DOHH2 (cell line): ENCODE results near the gene KIF26B.

ENCODE experiments used
- H3F3A ChIP-seq: fragments of 200-600 bp; sonication (generic), shearing (Covaris generic); 2 replicates; pipeline ENCODE4 v1.6.0; 2016; ENCODE audit warnings: antibody characterized with exemption, mild to moderate bottlenecking; ENCODE audit not compliant: control insufficient read depth, insufficient read depth
- H3K27ac ChIP-seq: fragments of 200-600 bp; sonication (generic); 2 replicates; pipeline ENCODE4 v1.5.1; 2014; ENCODE audit warnings: low read depth, mild to moderate bottlenecking, low read length, moderate library complexity
- H3K27me3 ChIP-seq: fragments of 200-600 bp; sonication (generic); 2 replicates; pipeline ENCODE4 v1.6.1; 2014; ENCODE audit warnings: mild to moderate bottlenecking, low read length, mixed read lengths; ENCODE audit not compliant: control insufficient read depth
- H3K36me3 ChIP-seq: fragments of 200-600 bp; sonication (generic); 2 replicates; pipeline ENCODE4 v1.6.1; 2014; ENCODE audit warnings: mild to moderate bottlenecking, low read length, moderate library complexity, mixed read lengths; ENCODE audit not compliant: control insufficient read depth
- H3K4me1 ChIP-seq: fragments of 200-600 bp; sonication (generic); 2 replicates; pipeline ENCODE4 v1.6.1; 2014; ENCODE audit warnings: mild to moderate bottlenecking, low read length, mixed read lengths; ENCODE audit not compliant: control insufficient read depth
- H3K4me2 ChIP-seq: fragments of 200-600 bp; sonication (generic); 2 replicates; pipeline ENCODE4 v1.6.0; 2014; ENCODE audit warnings: mild to moderate bottlenecking, low read length, moderate library complexity
- H3K4me3 ChIP-seq: fragments of 200-600 bp; sonication (generic); 2 replicates; pipeline ENCODE4 v1.5.1; 2014; ENCODE audit warnings: mild to moderate bottlenecking, low read length, mixed read lengths
- H3K79me2 ChIP-seq: fragments of 200-600 bp; sonication (generic); 2 replicates; pipeline ENCODE4 v1.6.1; 2014; ENCODE audit warnings: mild to moderate bottlenecking, low read length, mixed read lengths; ENCODE audit not compliant: control insufficient read depth
- H3K9me2 ChIP-seq: fragments of 200-600 bp; sonication (generic); replicated peaks from 2 replicates; pipeline ENCODE4 v1.6.1; 2014; ENCODE audit warnings: mild to moderate bottlenecking, low read length, mixed read lengths; ENCODE audit not compliant: control insufficient read depth
- H3K9me3 ChIP-seq: fragments of 200-600 bp; sonication (generic); 2 replicates; pipeline ENCODE4 v1.6.1; 2014; ENCODE audit warnings: antibody characterized with exemption, low read length, mixed read lengths; ENCODE audit not compliant: control insufficient read depth, insufficient read depth
- H4K20me1 ChIP-seq: fragments of 200-600 bp; sonication (generic); 2 replicates; pipeline ENCODE4 v1.6.0; 2014; ENCODE audit warnings: low read depth, mild to moderate bottlenecking, antibody characterized with exemption, low read length, moderate library complexity; ENCODE audit not compliant: control insufficient read depth, insufficient read depth
- EZH2phosphoT487 ChIP-seq: fragments of 200-600 bp; sonication (generic); IDR thresholded peaks from 2 replicates; pipeline ENCODE4 v1.6.1; 2017; ENCODE audit warnings: borderline replicate concordance, mild to moderate bottlenecking, antibody characterized with exemption, low read length, moderate library complexity, mixed read lengths
- TF ChIP-seq, protein P1 (sequence below): fragments of 200-600 bp; sonication (generic); IDR thresholded peaks from one replicate; pipeline ENCODE4 v1.5.1; 2014; ENCODE audit warnings: antibody characterized with exemption, mild to moderate bottlenecking, low read depth, low read length; ENCODE audit not compliant: poor library complexity, severe bottlenecking

KIF26B gene

DNA sequence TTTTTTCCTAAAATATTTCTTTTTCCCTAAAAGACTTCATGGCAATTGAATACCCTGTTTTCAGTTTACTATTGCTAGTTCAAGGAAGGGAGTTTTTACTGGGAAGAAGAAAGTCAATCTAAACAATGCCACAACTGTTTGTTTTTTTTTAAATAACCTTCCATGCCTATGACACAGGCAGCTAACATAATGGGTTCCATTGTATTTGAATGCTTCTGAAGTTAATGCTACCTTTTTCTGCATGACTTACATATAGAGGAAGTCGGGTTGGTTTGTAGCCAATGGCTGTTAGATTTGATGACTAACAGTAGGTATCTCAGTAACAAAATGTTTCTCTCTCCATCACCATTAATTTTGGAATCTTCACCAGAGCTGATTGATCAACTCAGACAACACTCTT is 134.0 kb downstream of the KIF26B start:
- no peaks in the 10 kb centered on the region for H4K20me1 ChIP-seq
- H3K27ac ChIP-seq: no peak overlapping the region
- H3K4me1 ChIP-seq: no peaks in the 10 kb centered on the region
- H3K4me3 ChIP-seq: no peak overlapping the region
- H3K27me3 ChIP-seq: no peaks in the 10 kb centered on the region
- no peaks in the 10 kb centered on the region for H3K9me2 ChIP-seq
- no peaks in the 10 kb centered on the region for H3F3A ChIP-seq
- TF ChIP-seq, protein P1, sequence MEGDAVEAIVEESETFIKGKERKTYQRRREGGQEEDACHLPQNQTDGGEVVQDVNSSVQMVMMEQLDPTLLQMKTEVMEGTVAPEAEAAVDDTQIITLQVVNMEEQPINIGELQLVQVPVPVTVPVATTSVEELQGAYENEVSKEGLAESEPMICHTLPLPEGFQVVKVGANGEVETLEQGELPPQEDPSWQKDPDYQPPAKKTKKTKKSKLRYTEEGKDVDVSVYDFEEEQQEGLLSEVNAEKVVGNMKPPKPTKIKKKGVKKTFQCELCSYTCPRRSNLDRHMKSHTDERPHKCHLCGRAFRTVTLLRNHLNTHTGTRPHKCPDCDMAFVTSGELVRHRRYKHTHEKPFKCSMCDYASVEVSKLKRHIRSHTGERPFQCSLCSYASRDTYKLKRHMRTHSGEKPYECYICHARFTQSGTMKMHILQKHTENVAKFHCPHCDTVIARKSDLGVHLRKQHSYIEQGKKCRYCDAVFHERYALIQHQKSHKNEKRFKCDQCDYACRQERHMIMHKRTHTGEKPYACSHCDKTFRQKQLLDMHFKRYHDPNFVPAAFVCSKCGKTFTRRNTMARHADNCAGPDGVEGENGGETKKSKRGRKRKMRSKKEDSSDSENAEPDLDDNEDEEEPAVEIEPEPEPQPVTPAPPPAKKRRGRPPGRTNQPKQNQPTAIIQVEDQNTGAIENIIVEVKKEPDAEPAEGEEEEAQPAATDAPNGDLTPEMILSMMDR: no peak
- no peak for TF ChIP-seq EZH2phosphoT487
- no peaks in the 10 kb centered on the region for H3K9me3 ChIP-seq
- H3K79me2 ChIP-seq: no peaks in the 10 kb centered on the region
- H3K36me3 ChIP-seq: no peaks in the 10 kb centered on the region
- no peak overlapping the region for H3K4me2 ChIP-seq

- Histone ChIP-seq H3K4me3 (no peak overlapping the region), H3K4me1 (no peaks in the 10 kb centered on the region), H3K27ac (no peak overlapping the region), H3K9me2 (no peaks in the 10 kb centered on the region), H4K20me1 (no peaks in the 10 kb centered on the region), H3K36me3 (no peaks in the 10 kb centered on the region), H3K9me3 (no peaks in the 10 kb centered on the region), H3K79me2 (no peaks in the 10 kb centered on the region), H3F3A (no peaks in the 10 kb centered on the region), H3K27me3 (peaks cover 2% of the 10 kb centered on the region; the same call in 1 of the 2 replicates), H3K4me2 (no peak overlapping the region)
- TF ChIP-seq, protein P1: no peak
- TF ChIP-seq EZH2phosphoT487: no peak
Observed at GRCh38 chr1:245290836-245291235, 136.1 kb downstream of the KIF26B start.

- H3K9me3 ChIP-seq: no peaks in the 10 kb centered on the region
- H3K4me2 ChIP-seq: no peak overlapping the region
- no peak overlapping the region for H3K4me3 ChIP-seq
- H3K9me2 ChIP-seq: no peaks in the 10 kb centered on the region
- H3K4me1 ChIP-seq: no peaks in the 10 kb centered on the region
- H3K36me3 ChIP-seq: no peaks in the 10 kb centered on the region
- TF ChIP-seq, protein P1: no peak
- no peak for TF ChIP-seq EZH2phosphoT487
- H3K27ac ChIP-seq: no peak overlapping the region
- no peaks in the 10 kb centered on the region for H3K79me2 ChIP-seq
- peaks cover 2% of the 10 kb centered on the region; the same call in 1 of the 2 replicates for H3K27me3 ChIP-seq
- no peaks in the 10 kb centered on the region for H3F3A ChIP-seq
- H4K20me1 ChIP-seq: no peaks in the 10 kb centered on the region
Observed at GRCh38 chr1:245291351-245291750, 136.6 kb downstream of the KIF26B start.
